HL-60 (cell line): ENCODE measurements around the gene TREH.
"Not testable (repeated sequence)": the region's sequence is repeated elsewhere in the genome, so short reads cannot be mapped to it uniquely, and the experiment has no call there.

Experiments used
- DNase-seq, 2 experiments: peaks; one replicate each; pipeline ENCODE4 v3.0.0-alpha.2; 2010 to 2020; ENCODE audit warnings: low read depth in 1 of 2, low spot score in 1 of 2
- H3K27ac ChIP-seq: fragments of 250-450 bp; sonication (Bioruptor Pico); replicated peaks from 2 replicates; pipeline ENCODE4 v1.5.1; 2020; ENCODE audit warnings: mild to moderate bottlenecking, moderate library complexity
- H3K27me3 ChIP-seq: fragments of 250-450 bp; sonication (Bioruptor Pico); 2 replicates; pipeline ENCODE4 v1.5.1; 2021; ENCODE audit warnings: mild to moderate bottlenecking, moderate library complexity; ENCODE audit not compliant: insufficient read depth, poor library complexity, severe bottlenecking
- H3K4me3 ChIP-seq: replicated peaks from 2 replicates; pipeline ENCODE4 v1.5.1; 2011; ENCODE audit warnings: mild to moderate bottlenecking, control low read depth, low read length; ENCODE audit not compliant: insufficient read depth
- GABPA ChIP-seq: IDR thresholded peaks from 2 replicates; pipeline ENCODE4 v1.6.1; 2012; ENCODE audit warnings: low read depth
- POLR2AphosphoS5 ChIP-seq: IDR thresholded peaks from 2 replicates; pipeline ENCODE4 v1.6.1; 2012; ENCODE audit warnings: low read depth
- SPI1 ChIP-seq: IDR thresholded peaks from 2 replicates; pipeline ENCODE4 v1.6.1; 2012; ENCODE audit warnings: low read depth, mild to moderate bottlenecking, borderline replicate concordance
- TF ChIP-seq, protein P1 (sequence below): IDR thresholded peaks from 2 replicates; pipeline ENCODE4 v1.6.1; 2012; ENCODE audit warnings: low read depth; ENCODE audit not compliant: insufficient replicate concordance
- TF ChIP-seq, protein P2 (sequence below): IDR thresholded peaks from one replicate; pipeline ENCODE4 v1.5.1; 2011; ENCODE audit warnings: low read length, control low read depth, inconsistent platforms; ENCODE audit not compliant: insufficient read depth

Gene TREH

DNA sequence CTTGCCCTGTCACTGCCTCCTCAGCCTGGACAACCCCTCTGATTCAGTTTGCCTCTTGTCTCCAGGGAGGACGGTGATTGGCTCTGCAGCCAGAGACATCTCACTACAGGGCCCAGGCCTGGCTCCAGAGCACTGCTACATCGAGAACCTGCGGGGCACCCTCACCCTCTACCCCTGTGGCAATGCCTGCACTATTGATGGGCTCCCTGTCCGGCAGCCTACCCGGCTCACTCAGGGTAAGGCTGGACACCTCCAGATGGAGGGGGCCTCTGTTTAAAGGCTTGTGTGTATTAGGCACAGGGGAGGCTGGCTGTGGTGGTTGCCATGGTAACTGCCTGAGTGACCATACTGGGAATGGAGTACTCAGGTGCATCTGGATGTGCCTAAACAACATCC, 63.5 kb downstream of the TREH start:
- DNase-seq = no peak
- peaks cover 9% of the 10 kb centered on the region for H3K27me3 ChIP-seq
- H3K4me3 ChIP-seq = no peak overlapping the region
- H3K27ac ChIP-seq = no peak overlapping the region
- TF ChIP-seq GABPA (no peak), SPI1 (no peak), POLR2AphosphoS5 (no peak)
- TF ChIP-seq, protein P1, sequence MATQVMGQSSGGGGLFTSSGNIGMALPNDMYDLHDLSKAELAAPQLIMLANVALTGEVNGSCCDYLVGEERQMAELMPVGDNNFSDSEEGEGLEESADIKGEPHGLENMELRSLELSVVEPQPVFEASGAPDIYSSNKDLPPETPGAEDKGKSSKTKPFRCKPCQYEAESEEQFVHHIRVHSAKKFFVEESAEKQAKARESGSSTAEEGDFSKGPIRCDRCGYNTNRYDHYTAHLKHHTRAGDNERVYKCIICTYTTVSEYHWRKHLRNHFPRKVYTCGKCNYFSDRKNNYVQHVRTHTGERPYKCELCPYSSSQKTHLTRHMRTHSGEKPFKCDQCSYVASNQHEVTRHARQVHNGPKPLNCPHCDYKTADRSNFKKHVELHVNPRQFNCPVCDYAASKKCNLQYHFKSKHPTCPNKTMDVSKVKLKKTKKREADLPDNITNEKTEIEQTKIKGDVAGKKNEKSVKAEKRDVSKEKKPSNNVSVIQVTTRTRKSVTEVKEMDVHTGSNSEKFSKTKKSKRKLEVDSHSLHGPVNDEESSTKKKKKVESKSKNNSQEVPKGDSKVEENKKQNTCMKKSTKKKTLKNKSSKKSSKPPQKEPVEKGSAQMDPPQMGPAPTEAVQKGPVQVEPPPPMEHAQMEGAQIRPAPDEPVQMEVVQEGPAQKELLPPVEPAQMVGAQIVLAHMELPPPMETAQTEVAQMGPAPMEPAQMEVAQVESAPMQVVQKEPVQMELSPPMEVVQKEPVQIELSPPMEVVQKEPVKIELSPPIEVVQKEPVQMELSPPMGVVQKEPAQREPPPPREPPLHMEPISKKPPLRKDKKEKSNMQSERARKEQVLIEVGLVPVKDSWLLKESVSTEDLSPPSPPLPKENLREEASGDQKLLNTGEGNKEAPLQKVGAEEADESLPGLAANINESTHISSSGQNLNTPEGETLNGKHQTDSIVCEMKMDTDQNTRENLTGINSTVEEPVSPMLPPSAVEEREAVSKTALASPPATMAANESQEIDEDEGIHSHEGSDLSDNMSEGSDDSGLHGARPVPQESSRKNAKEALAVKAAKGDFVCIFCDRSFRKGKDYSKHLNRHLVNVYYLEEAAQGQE = no peak
- TF ChIP-seq, protein P2, sequence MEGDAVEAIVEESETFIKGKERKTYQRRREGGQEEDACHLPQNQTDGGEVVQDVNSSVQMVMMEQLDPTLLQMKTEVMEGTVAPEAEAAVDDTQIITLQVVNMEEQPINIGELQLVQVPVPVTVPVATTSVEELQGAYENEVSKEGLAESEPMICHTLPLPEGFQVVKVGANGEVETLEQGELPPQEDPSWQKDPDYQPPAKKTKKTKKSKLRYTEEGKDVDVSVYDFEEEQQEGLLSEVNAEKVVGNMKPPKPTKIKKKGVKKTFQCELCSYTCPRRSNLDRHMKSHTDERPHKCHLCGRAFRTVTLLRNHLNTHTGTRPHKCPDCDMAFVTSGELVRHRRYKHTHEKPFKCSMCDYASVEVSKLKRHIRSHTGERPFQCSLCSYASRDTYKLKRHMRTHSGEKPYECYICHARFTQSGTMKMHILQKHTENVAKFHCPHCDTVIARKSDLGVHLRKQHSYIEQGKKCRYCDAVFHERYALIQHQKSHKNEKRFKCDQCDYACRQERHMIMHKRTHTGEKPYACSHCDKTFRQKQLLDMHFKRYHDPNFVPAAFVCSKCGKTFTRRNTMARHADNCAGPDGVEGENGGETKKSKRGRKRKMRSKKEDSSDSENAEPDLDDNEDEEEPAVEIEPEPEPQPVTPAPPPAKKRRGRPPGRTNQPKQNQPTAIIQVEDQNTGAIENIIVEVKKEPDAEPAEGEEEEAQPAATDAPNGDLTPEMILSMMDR = no peak

DNA sequence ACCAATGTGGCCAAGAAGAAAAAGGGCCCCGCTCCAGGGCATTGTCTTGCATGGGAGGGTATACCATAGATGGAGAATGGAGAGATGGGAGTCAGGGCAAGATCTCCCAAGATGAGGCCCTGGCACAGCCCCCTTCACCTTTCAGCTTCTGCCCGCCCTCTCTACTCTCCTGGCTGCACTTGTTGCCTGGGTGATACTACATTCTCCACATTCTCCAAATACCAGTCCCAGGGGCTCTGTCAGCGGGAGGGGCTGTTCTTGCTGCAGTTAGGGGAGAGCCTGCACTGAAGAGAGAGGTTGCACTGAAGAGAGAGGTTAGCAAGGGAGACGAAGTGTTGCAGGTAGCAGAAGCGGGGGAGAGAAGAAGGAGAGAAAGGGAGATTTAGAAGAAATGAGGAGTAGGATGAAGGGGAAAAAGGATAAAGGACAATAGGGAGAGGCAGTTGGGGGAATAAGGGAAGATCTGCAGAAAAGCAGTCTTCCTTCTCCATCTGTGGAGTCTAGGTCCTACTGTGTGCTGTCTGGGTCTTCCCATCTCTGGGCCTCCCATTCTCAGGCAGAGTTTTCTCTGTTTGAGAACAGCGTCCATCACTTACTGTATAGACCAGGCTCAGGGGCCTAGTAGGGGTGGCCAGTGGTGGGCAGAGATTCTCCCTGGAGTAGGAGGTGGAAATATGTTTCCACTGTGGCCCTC, 64.0 kb downstream of the TREH start:
- TF ChIP-seq, protein P1 = no peak
- no peak for TF ChIP-seq POLR2AphosphoS5
- no peak for TF ChIP-seq GABPA
- H3K4me3 ChIP-seq = no peak overlapping the region
- H3K27ac ChIP-seq = no peak overlapping the region
- DNase-seq = no peak
- peaks cover 8% of the 10 kb centered on the region for H3K27me3 ChIP-seq

DNA sequence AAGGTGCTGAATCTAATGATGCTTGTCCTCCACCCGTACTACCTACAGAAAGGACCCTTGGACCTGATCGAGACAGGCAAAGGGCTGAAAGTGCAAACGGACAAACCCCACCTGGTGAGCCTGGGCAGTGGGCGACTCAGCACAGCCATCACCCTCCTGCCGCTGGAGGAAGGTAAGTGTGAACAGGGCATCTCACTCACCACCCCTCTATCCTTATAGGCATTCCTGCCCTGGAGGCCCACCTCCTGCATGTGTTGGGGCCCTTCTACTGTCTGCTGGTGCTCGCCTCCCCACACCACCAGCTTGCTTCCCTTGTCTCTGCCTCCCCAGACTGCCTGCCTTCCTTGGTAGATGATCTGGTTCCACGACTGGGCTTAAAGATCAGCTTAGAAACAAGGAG, 64.9 kb downstream of the TREH start:
- DNase-seq = no peak
- peaks cover 13% of the 10 kb centered on the region for H3K27me3 ChIP-seq
- no peak overlapping the region for H3K27ac ChIP-seq
- H3K4me3 ChIP-seq = no peak overlapping the region
- no peak for TF ChIP-seq GABPA
- TF ChIP-seq, protein P1 = no peak
- no peak for TF ChIP-seq POLR2AphosphoS5
- no peak for TF ChIP-seq SPI1

DNA sequence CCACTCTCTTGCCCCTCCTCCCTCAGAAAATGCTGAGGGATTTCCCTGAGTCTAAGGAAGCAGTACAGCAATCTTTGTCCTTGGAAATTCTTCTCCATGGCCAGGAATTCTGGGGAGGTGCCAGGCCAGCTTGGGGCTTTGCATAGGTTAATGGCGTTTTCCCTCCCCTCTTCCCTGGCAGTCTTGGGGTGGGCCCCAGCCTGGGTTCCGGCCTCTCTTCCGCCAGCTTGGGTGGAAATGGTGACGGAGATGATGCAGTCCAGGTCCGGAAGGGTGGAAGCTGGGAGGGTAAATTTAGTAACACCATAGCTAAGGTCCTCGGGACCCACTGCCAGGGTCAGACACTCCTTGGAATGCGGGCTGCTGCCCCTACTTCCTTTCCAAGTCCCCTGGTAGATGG, 67.1 kb downstream of the TREH start:
- TF ChIP-seq SPI1 (no peak), GABPA (no peak), POLR2AphosphoS5 (no peak)
- TF ChIP-seq, protein P1 = no peak
- TF ChIP-seq, protein P2 = no peak

DNA sequence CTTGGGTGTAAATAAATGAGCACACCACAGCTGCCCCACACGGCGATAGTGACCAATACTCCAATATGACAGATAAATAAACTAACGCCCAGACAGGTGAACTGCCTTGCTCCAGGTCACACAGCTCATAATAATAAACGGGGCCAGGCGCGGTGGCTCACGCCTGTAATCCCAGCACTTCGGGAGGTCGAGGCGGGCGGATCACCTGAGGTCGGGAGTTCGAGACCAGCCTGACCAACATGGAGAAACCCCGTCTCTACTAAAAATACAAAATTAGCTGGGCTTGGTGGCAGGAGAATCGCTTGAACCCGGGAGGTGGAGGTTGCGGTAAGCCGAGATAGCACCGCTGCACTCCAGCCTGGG, 68.0 kb downstream of the TREH start:
- not testable (repeated sequence) for DNase-seq, H3K4me3 ChIP-seq, H3K27ac ChIP-seq
- H3K27me3 ChIP-seq = peaks cover 25% of the 10 kb centered on the region

More for the DNA sequence above, 67.1 kb downstream of the TREH start:
- Histone ChIP-seq H3K27me3 (peaks cover 25% of the 10 kb centered on the region), H3K27ac (no peak overlapping the region), H3K4me3 (no peak overlapping the region)
- no peak for DNase-seq
